ENCODE data around the gene PRPF8. TPM values are rescaled to one million over a fixed set of nuclear protein-coding genes. Genes with fewer than 3 reads are reported as not detected.
A peak's percentile ranks its signal among the peaks of the same experiment; 100 is the strongest.

PRPF8 gene
- total and polyA plus RNA-seq, 10 of the 15 experiments (the other 5 are each of a cell fraction or from before 2014, with no cell fraction given) = 77.2 to 337 (median 162) TPM

DNA sequence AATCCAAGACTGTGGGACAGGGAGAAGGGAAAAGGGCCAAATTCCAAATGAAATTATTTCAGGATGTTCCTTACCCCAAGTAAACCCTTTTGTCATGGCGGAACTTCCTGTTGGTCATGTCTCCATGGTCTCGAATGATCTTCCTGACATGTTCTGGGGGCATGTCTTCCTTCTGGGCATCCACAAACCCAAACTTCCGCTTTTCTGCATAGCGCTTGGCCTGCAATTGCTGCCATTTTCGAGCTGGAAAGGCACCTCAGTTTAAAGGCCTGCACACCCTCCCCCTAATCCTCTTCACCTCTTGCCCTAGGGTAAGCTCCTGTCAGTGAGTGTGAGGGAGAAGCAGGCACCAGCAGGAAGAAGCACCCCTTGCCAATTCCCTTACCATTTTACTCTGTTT lies 1.2 kb downstream of the PRPF8 start:
- DNase-seq (ENCODE audit: low read depth, low spot score) (no peak), FAIRE-seq (no peak), ATAC-seq (no peak)
- SMC1A ChIA-PET (ENCODE audit: uncharacterized antibody, unreplicated experiment) = interaction anchor here (0.6 to 1.6 kb wide), 3 partner anchors 10 to 351 kb away, joined by 3 to 4 read pairs (median 3); no protein-coding TSS in a partner anchor
- TF ChIP-seq JUND (IDR thresholded peaks at IDR 0.05; ENCODE audit: low read depth, low read length) = no peak
- TF ChIP-seq, protein P1, sequence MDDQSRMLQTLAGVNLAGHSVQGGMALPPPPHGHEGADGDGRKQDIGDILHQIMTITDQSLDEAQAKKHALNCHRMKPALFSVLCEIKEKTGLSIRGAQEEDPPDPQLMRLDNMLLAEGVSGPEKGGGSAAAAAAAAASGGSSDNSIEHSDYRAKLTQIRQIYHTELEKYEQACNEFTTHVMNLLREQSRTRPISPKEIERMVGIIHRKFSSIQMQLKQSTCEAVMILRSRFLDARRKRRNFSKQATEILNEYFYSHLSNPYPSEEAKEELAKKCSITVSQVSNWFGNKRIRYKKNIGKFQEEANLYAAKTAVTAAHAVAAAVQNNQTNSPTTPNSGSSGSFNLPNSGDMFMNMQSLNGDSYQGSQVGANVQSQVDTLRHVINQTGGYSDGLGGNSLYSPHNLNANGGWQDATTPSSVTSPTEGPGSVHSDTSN (IDR thresholded peaks at IDR 0.05; ENCODE audit: insufficient replicate concordance, low read depth, low read length) = no peak
- no peak for TF ChIP-seq FOXM1 (IDR thresholded peaks at IDR 0.05; ENCODE audit: low read depth, low read length)
- no peak for TF ChIP-seq NFYB (IDR thresholded peaks at IDR 0.05; ENCODE audit: insufficient read depth, low read depth, low read length)
- Histone ChIP-seq H3K4me2 (ENCODE audit: control insufficient read depth, insufficient read depth) (peak overlapping the region; percentile 55), H3K9me3 (replicated peaks; ENCODE audit: control insufficient read depth, insufficient read depth, low read length) (no peaks in the 10 kb centered on the region), H3K4me3 (peak overlapping the region; percentile 96), H3K27me3 (replicated peaks in 1 of 2; ENCODE audit: control insufficient read depth in 2 of 2, insufficient read depth in 2 of 2, low read length in 1 of 2) (no peaks in the 10 kb centered on the region), H3K79me2 (ENCODE audit: control insufficient read depth, insufficient read depth, low read length) (peaks cover 30% of the 10 kb centered on the region), H2AFZ (ENCODE audit: control insufficient read depth, low read depth, low read length) (no peak overlapping the region), H3K4me1 (ENCODE audit: control insufficient read depth, insufficient read depth, low read length) (no peaks in the 10 kb centered on the region), H3K27ac (ENCODE audit: control insufficient read depth, insufficient read depth) (no peak overlapping the region), H3K9ac (ENCODE audit: control insufficient read depth, insufficient read depth, low read length) (peak overlapping the region; percentile 83), H4K20me1 (ENCODE audit: control insufficient read depth, insufficient read depth) (no peaks in the 10 kb centered on the region), H3K36me3 (ENCODE audit: control insufficient read depth in 2 of 2, insufficient read depth in 2 of 2, low read length in 1 of 2) (peaks cover 19 to 36% of the 10 kb centered on the region in 2 experiments)
- intact Hi-C loops (cut with micrococcal nuclease; ENCODE audit: unreplicated experiment) = no loop called here
- CTCF ChIA-PET = interaction anchor here (0.6 to 2.1 kb wide), 5 partner anchors 14 to 715 kb away, joined by 3 to 9 read pairs (median 3); no protein-coding TSS in a partner anchor
- 55% methylated on average over 5 of the region's 5 CpGs for WGBS (ENCODE audit: insufficient coverage, insufficient replicate concordance, low lambda C conversion rate, missing lambda C conversion rate)
- in situ Hi-C loops (cut with MboI) = no loop called here
- RAD21 ChIA-PET (ENCODE audit: unreplicated experiment) = interaction anchor here (0.8 to 1.9 kb wide), 4 partner anchors 31 to 38 kb away, joined by 3 to 8 read pairs (median 4); partner anchors contain the start of gene RILP
- BruUV-seq (replicated peaks) = no TSS peak
- POLR2A ChIA-PET = interaction anchor here (0.7 to 1.7 kb wide), 5 partner anchors 17 to 709 kb away, joined by 3 to 11 read pairs (median 3); no protein-coding TSS in a partner anchor

DNA sequence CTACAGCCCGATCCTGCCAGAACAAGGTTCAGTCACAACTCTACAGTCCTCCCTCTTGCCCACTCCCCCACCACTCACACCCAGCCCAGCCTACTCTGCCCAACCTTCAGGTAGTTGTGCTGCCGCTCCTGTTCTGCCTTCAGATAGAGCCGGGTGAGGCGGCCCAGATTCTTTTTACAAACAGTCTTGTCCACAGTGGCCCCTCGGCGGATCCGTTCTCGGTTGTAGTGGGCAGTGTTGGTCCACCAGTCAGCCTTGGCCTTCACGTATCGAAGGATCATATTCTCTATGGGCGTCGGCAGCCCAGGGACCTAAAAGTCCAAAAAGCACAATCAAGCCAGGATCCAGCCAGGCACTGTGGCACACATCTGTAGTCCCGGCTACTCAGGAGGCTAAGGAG lies 8.3 kb downstream of the PRPF8 start:
- no peaks in the 10 kb centered on the region for H3K27me3 ChIP-seq (replicated peaks in 1 of 2; ENCODE audit: control insufficient read depth in 2 of 2, insufficient read depth in 2 of 2, low read length in 1 of 2)
- H3K79me2 ChIP-seq (ENCODE audit: control insufficient read depth, insufficient read depth, low read length) = peaks cover 3% of the 10 kb centered on the region
- no peak overlapping the region for H3K4me2 ChIP-seq (ENCODE audit: control insufficient read depth, insufficient read depth)
- BruUV-seq (replicated peaks) = no TSS peak
- H3K27ac ChIP-seq (ENCODE audit: control insufficient read depth, insufficient read depth) = no peak overlapping the region
- peaks cover 52 to 66% of the 10 kb centered on the region in 2 experiments for H3K36me3 ChIP-seq (ENCODE audit: control insufficient read depth in 2 of 2, insufficient read depth in 2 of 2, low read length in 1 of 2)
- FAIRE-seq (no peak), ATAC-seq (no peak), DNase-seq (ENCODE audit: low read depth, low spot score) (no peak)
- CTCF ChIA-PET = no interaction called here
- intact Hi-C loops (cut with micrococcal nuclease; ENCODE audit: unreplicated experiment) = no loop called here
- no peaks in the 10 kb centered on the region for H4K20me1 ChIP-seq (ENCODE audit: control insufficient read depth, insufficient read depth)
- H3K9ac ChIP-seq (ENCODE audit: control insufficient read depth, insufficient read depth, low read length) = no peak overlapping the region
- no peaks in the 10 kb centered on the region for H3K9me3 ChIP-seq (replicated peaks; ENCODE audit: control insufficient read depth, insufficient read depth, low read length)
- no peaks in the 10 kb centered on the region for H3K4me1 ChIP-seq (ENCODE audit: control insufficient read depth, insufficient read depth, low read length)
- RAD21 ChIA-PET (ENCODE audit: unreplicated experiment) = no interaction called here
- in situ Hi-C loops (cut with MboI) = no loop called here
- H2AFZ ChIP-seq (ENCODE audit: control insufficient read depth, low read depth, low read length) = no peak overlapping the region
- no peak overlapping the region for H3K4me3 ChIP-seq
- POLR2A ChIA-PET = no interaction called here
- SMC1A ChIA-PET (ENCODE audit: uncharacterized antibody, unreplicated experiment) = no interaction called here
- 99% methylated on average over 13 of the region's 13 CpGs for WGBS (ENCODE audit: insufficient coverage, insufficient replicate concordance, low lambda C conversion rate, missing lambda C conversion rate)
- TF ChIP-seq, protein P2, sequence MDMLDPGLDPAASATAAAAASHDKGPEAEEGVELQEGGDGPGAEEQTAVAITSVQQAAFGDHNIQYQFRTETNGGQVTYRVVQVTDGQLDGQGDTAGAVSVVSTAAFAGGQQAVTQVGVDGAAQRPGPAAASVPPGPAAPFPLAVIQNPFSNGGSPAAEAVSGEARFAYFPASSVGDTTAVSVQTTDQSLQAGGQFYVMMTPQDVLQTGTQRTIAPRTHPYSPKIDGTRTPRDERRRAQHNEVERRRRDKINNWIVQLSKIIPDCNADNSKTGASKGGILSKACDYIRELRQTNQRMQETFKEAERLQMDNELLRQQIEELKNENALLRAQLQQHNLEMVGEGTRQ (IDR thresholded peaks at IDR 0.05; ENCODE audit: borderline replicate concordance, low read depth, low read length) = no peak
- no peak for TF ChIP-seq NFXL1 (IDR thresholded peaks at IDR 0.05; ENCODE audit: borderline replicate concordance)
- no peak for TF ChIP-seq RFX5 (IDR thresholded peaks at IDR 0.05; ENCODE audit: low read depth, low read length)
- TF ChIP-seq ZNF274 (IDR thresholded peaks at IDR 0.05; ENCODE audit: insufficient read depth, insufficient read length) = no peak
- TF ChIP-seq SRF (IDR thresholded peaks at IDR 0.05; ENCODE audit: low read depth in 2 of 2, low read length in 2 of 2) = no peak
- no peak for TF ChIP-seq ZZZ3 (IDR thresholded peaks at IDR 0.05; ENCODE audit: control insufficient read depth, insufficient read length, low read depth)
- TF ChIP-seq ZNF622 (IDR thresholded peaks at IDR 0.05) = no peak
- no peak for TF ChIP-seq EED (IDR thresholded peaks at IDR 0.05; ENCODE audit: low read depth)
- TF ChIP-seq CREM (IDR thresholded peaks at IDR 0.05; ENCODE audit: low read depth) = no peak
- no peak for TF ChIP-seq TCF7 (IDR thresholded peaks at IDR 0.05; ENCODE audit: borderline replicate concordance)
- TF ChIP-seq, protein P3, sequence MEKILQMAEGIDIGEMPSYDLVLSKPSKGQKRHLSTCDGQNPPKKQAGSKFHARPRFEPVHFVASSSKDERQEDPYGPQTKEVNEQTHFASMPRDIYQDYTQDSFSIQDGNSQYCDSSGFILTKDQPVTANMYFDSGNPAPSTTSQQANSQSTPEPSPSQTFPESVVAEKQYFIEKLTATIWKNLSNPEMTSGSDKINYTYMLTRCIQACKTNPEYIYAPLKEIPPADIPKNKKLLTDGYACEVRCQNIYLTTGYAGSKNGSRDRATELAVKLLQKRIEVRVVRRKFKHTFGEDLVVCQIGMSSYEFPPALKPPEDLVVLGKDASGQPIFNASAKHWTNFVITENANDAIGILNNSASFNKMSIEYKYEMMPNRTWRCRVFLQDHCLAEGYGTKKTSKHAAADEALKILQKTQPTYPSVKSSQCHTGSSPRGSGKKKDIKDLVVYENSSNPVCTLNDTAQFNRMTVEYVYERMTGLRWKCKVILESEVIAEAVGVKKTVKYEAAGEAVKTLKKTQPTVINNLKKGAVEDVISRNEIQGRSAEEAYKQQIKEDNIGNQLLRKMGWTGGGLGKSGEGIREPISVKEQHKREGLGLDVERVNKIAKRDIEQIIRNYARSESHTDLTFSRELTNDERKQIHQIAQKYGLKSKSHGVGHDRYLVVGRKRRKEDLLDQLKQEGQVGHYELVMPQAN (conservative IDR thresholded peaks at IDR 0.05) = no peak
